Spinal cord (tissue), 10 donors: ENCODE results near the gene TBC1D9B. TPM values are rescaled to one million over a fixed set of nuclear protein-coding genes. Genes with fewer than 3 reads are reported as not detected.
A peak's percentile ranks its signal among the peaks of the same experiment; 100 is the strongest.
"Not testable (repeated sequence)": the region's sequence is repeated elsewhere in the genome, so short reads cannot be mapped to it uniquely, and the experiment has no call there.

Experiments used
- DNase-seq, 6 donors: peaks; one replicate each; pipeline versions ENCODE4 v3.0.0 to v3.0.0-alpha.2; 2013 to 2015; ENCODE audit warnings: low spot score in 6 of 6, low read depth in 4 of 6
- H3K27ac ChIP-seq: one replicate; pipeline ENCODE4 v1.5.1; 2013; ENCODE audit warnings: low read depth, low read length, control low read depth
- H3K27me3 ChIP-seq: one replicate; pipeline ENCODE4 v1.6.1; 2013; ENCODE audit warnings: low read length; ENCODE audit not compliant: control insufficient read depth, insufficient read depth
- H3K36me3 ChIP-seq: one replicate; pipeline ENCODE4 v1.6.1; 2013; ENCODE audit warnings: low read length; ENCODE audit not compliant: control insufficient read depth, insufficient read depth
- H3K4me1 ChIP-seq: one replicate; pipeline ENCODE4 v1.6.1; 2013; ENCODE audit warnings: low read length; ENCODE audit not compliant: control insufficient read depth, insufficient read depth
- H3K4me3 ChIP-seq: one replicate; pipeline ENCODE4 v1.5.1; 2013; ENCODE audit warnings: low read depth, low read length, control low read depth
- H3K9me3 ChIP-seq: one replicate; pipeline ENCODE4 v1.6.1; 2013; ENCODE audit warnings: low read length; ENCODE audit not compliant: control insufficient read depth, insufficient read depth
- WGBS: methylation state at CpG from one replicate; pipeline ENCODE4 v1.1.5; 2013; ENCODE audit warnings: missing lambda C conversion rate; ENCODE audit not compliant: insufficient coverage; 5-methylcytosine and 5-hydroxymethylcytosine counted together
- polyA plus RNA-seq, 2 donors: library from polyadenylated mRNA; unstranded; fragments of 120-200 nt; gene quantifications; one replicate each; pipeline ENCODE4 v1.2.1, GENCODE V29; 2013; ENCODE audit not compliant: insufficient read length in 2 of 2
- total RNA-seq, 2 donors: library from RNA; depleted of rRNA in 1 of 2; stranded (reverse); fragments of 120-200 nt in 1 of 2; fragments of >200 nt in 1 of 2; gene quantifications; one replicate each; pipeline versions ENCODE4 v1.2.3 to v1.2.4, GENCODE V29; 2013 to 2014
- donor health status: healthy.

TBC1D9B gene
- total and polyA plus RNA-seq, 4 donors, result 46.0 to 124 (median 75.1) TPM

- WGBS, result 96% methylated on average over 12 of the region's 18 CpGs
- no peak for DNase-seq
- no peak overlapping the region for H3K27ac ChIP-seq
Observed at GRCh38 chr5:179872055-179872827, 35.5 kb downstream of the TBC1D9B start.

GRCh38 chr5:179871533-179871932 lies 36.2 kb downstream of the TBC1D9B start:
- H3K9me3 ChIP-seq, DNase-seq, H3K4me1 ChIP-seq, H3K4me3 ChIP-seq, H3K27ac ChIP-seq, H3K27me3 ChIP-seq: not testable (repeated sequence)
- 96% methylated on average over 7 of the region's 14 CpGs for WGBS
- peaks cover 96% of the 10 kb centered on the region for H3K36me3 ChIP-seq

More at GRCh38 chr5:179872055-179872827, 35.5 kb downstream of the TBC1D9B start:
- Histone ChIP-seq H3K36me3 (peaks cover 97% of the 10 kb centered on the region), H3K9me3 (no peaks in the 10 kb centered on the region), H3K4me3 (no peak overlapping the region), H3K27me3 (no peaks in the 10 kb centered on the region), H3K4me1 (peaks cover 9% of the 10 kb centered on the region)

GRCh38 chr5:179870952-179871351 lies 36.7 kb downstream of the TBC1D9B start:
- Histone ChIP-seq H3K27ac (no peak overlapping the region), H3K4me3 (no peak overlapping the region), H3K4me1 (peaks cover 13% of the 10 kb centered on the region), H3K27me3 (no peaks in the 10 kb centered on the region), H3K36me3 (peaks cover 96% of the 10 kb centered on the region), H3K9me3 (no peaks in the 10 kb centered on the region)
- DNase-seq, result no peak
- 100% methylated on average over 3 of the region's 3 CpGs for WGBS

- Histone ChIP-seq H3K4me1 (peaks cover 14% of the 10 kb centered on the region), H3K4me3 (no peak overlapping the region), H3K27ac (no peak overlapping the region), H3K9me3 (no peaks in the 10 kb centered on the region), H3K27me3 (no peaks in the 10 kb centered on the region), H3K36me3 (peaks cover 97% of the 10 kb centered on the region)
- peak in 1 of 6 donors; percentile 54 for DNase-seq
- 74% methylated on average over 13 of the region's 17 CpGs for WGBS
Observed at GRCh38 chr5:179870403-179870903, 37.2 kb downstream of the TBC1D9B start.

GRCh38 chr5:179869641-179870402 lies 37.9 kb downstream of the TBC1D9B start:
- Histone ChIP-seq H3K27me3 (no peaks in the 10 kb centered on the region), H3K4me3 (no peak overlapping the region), H3K9me3 (no peaks in the 10 kb centered on the region), H3K36me3 (peaks cover 99% of the 10 kb centered on the region), H3K27ac (no peak overlapping the region), H3K4me1 (peaks cover 16% of the 10 kb centered on the region)
- WGBS, result 89% methylated on average over 16 of the region's 16 CpGs
- no peak for DNase-seq

- peaks cover 98% of the 10 kb centered on the region for H3K36me3 ChIP-seq
- DNase-seq, result no peak
Observed at GRCh38 chr5:179869101-179869500, 38.6 kb downstream of the TBC1D9B start.

GRCh38 chr5:179868541-179868940 lies 39.2 kb downstream of the TBC1D9B start:
- no peak for DNase-seq
- peaks cover 98% of the 10 kb centered on the region for H3K36me3 ChIP-seq
- H3K9me3 ChIP-seq, result no peaks in the 10 kb centered on the region
- peaks cover 16% of the 10 kb centered on the region for H3K4me1 ChIP-seq
- no peak overlapping the region for H3K4me3 ChIP-seq
- H3K27ac ChIP-seq, result no peak overlapping the region
- 96% methylated on average over 14 of the region's 14 CpGs for WGBS
- no peaks in the 10 kb centered on the region for H3K27me3 ChIP-seq

More at GRCh38 chr5:179869101-179869500, 38.6 kb downstream of the TBC1D9B start:
- H3K4me1 ChIP-seq, result peaks cover 16% of the 10 kb centered on the region
- H3K27ac ChIP-seq, result no peak overlapping the region
- no peaks in the 10 kb centered on the region for H3K9me3 ChIP-seq
- no peaks in the 10 kb centered on the region for H3K27me3 ChIP-seq
- 82% methylated on average over 5 of the region's 5 CpGs for WGBS
- H3K4me3 ChIP-seq, result no peak overlapping the region

GRCh38 chr5:179867476-179867875 lies 40.2 kb downstream of the TBC1D9B start:
- 90% methylated on average over 11 of the region's 11 CpGs for WGBS
- DNase-seq, result no peak

GRCh38 chr5:179867079-179867465 lies 40.6 kb downstream of the TBC1D9B start:
- no peak overlapping the region for H3K4me3 ChIP-seq

More at GRCh38 chr5:179867476-179867875, 40.2 kb downstream of the TBC1D9B start:
- H3K4me1 ChIP-seq, result peaks cover 16% of the 10 kb centered on the region
- H3K27me3 ChIP-seq, result no peaks in the 10 kb centered on the region
- H3K36me3 ChIP-seq, result peaks cover 98% of the 10 kb centered on the region
- no peaks in the 10 kb centered on the region for H3K9me3 ChIP-seq
- H3K27ac ChIP-seq, result no peak overlapping the region
- no peak overlapping the region for H3K4me3 ChIP-seq

More at GRCh38 chr5:179867079-179867465, 40.6 kb downstream of the TBC1D9B start:
- no peak for DNase-seq
- no peaks in the 10 kb centered on the region for H3K9me3 ChIP-seq
- no peak overlapping the region for H3K27ac ChIP-seq
- 96% methylated on average over 6 of the region's 6 CpGs for WGBS
- no peaks in the 10 kb centered on the region for H3K27me3 ChIP-seq
- H3K36me3 ChIP-seq, result peaks cover 98% of the 10 kb centered on the region
- peaks cover 16% of the 10 kb centered on the region for H3K4me1 ChIP-seq
